HG03103 (cell line): ENCODE results near the gene SLC16A5.
A peak's percentile ranks its signal among the peaks of the same experiment; 100 is the strongest.
"Not testable (repeated sequence)": the region's sequence is repeated elsewhere in the genome, so short reads cannot be mapped to it uniquely, and the experiment has no call there.

Source experiments
- ATAC-seq: cut with Tn5 transposase; IDR thresholded peaks from one replicate; pipeline ENCODE4 v1.9.1; 2021; ENCODE audit warnings: low read depth; ENCODE audit not compliant: unreplicated experiment

SLC16A5 gene

GRCh38 chr17:75109046-75109406 lies 21.3 kb downstream of the SLC16A5 start:
- ATAC-seq: no peak

- ATAC-seq: peak; percentile 48
Measured at GRCh38 chr17:75109407-75110233, 21.9 kb downstream of the SLC16A5 start, which contains the start of gene ARMC7. TSS of gene ARMC7 (plus strand) at chr17:75109969. CDS start at chr17:75110289, 320 bp downstream.

DNA sequence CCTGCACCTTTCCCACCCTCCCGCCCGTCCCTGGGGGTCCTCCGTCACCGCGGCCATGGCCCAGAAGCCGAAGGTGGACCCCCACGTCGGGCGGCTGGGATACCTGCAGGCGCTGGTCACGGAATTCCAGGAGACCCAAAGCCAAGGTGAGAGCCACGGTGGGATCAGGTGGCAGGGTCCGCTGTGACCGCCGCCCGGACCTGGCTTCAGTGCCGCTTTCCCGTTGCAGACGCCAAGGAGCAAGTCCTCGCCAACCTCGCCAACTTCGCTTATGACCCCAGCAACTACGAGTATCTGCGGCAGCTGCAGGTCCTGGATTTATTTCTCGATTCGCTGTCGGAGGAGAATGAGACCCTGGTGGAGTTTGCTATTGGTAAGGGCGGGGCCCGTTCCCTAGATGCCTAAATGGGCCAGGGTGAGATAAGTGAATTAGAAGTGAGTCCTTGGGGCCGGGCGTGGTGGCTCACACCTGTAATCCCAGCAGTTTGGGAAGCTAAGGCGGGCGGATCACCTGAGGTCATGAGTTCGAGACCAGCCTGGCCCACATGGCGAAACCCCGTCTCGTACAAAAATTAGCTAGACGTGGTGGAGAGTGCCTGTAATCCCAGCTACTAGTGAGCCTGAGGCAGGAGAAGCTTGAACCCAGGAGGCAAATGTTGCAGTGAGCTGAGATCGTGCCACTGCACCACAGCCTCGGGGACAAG lies 22.6 kb downstream of the SLC16A5 start:
- ATAC-seq: no peak

- no peak for ATAC-seq
Measured at GRCh38 chr17:75111777-75112335, 24.1 kb downstream of the SLC16A5 start.

DNA sequence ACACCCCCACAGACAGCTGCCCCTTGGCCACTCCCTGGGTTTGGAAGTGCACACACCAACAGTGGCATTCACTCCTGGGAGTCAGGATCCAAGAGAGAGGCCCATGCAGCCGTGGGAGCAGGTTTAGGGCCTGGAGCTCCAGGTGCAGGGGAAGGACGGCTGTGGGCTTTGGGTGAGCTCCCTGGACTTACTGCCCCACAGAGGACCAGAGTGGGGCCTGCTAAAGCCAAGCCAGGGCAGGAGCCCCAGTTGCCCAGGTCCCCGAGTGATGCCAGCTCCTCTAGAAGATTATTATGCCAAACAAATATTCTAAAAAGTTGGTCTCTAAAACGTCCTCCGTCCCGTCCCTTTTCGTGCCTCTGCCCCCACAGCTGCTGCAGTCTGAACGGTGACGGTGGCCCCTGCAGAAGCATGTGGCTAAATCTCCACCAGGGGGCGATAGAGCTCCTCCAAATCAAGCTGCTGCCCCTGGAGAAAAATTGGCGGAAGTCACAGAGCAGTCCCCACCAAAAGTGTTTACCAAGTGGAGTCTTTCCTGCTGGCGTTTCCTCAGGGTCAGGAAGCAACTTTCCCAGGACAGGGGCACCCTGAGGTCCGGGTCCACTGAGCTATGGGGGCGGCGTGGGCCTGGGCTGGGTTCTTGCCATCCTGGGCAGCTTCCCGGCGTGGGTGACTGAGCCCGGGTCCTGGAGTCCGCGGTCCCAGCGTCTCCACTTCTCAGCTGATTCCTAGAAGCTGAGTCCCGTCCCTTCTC lies 26.2 kb downstream of the SLC16A5 start:
- ATAC-seq: no peak

DNA sequence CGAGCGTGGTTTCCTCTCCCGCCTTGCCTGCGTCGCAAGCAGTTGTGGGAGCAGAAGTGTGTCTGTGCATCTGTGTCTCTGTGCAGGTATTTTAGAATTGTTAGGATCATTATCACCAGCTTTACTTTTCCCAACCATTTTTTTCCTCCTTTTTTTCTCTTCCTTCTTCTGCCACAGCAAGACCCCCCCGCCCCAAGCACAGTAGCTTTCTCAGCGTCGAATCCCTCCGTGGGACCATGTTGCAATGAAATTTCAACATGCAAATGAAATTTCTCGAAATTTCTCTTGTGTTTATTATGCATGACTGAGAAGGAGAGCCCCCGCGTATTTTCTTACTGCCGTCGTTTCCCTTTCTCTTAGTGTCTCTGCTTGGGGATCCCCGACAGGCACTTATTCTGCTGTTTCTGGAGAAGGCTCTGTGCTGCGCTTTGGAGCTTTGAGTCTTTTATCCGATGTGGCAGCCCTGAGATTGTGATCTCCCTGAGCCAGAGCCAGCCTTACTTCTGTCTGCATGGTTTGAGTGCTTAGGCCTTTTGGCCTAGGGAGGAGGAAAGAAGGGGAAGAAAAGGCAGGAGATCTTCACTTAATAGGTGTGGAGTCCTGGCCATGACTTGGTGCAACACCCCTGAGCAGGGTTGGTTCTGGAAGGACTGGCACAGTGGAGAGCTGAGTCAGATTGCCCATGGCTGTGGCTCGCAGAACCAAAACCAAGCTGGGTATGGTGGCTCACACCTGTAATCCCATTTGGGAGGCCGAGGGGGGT lies 27.0 kb downstream of the SLC16A5 start:
- no peak for ATAC-seq

- no peak for ATAC-seq
Measured at GRCh38 chr17:75115555-75115954, 27.8 kb downstream of the SLC16A5 start.

DNA sequence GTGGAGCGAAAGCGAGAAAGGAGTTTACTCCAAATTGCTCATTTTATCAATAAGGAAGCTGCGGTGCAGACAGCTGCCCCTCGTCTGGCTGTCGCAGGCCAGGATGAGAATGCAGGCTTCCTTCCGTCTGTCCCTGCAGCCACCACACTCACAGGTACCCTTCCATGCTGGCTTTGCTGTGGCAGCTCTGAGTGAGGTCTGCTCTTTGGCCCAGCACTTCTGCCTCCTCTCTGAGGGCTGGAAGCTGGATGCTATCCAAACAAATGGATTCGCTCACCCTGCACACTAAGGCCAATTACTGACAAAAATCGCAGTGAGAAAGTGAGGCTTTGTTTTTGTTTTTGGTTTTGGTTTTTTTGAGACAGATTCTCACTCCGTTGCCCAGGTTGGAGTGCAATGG lies 29.0 kb downstream of the SLC16A5 start:
- no peak for ATAC-seq

DNA sequence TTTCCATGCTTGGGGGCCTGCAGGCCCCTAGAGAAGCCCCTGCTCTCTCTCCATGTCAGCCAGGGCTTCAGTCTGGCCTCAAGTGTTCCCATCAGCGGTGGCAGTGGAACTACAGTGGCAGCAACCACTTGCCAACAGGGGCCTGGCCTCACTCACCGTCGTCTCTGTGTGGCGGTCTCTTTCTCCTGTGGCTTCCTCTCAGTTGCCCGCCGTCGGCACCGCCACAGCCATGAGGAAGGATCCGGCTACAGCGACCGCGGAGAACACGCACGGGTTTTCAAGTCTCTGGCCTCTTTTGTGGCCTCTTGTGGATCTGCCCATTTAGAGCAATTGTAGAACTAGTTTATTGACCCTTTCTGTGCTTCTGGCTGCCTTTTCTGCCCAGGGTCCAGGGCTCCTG lies 30.6 kb downstream of the SLC16A5 start:
- ATAC-seq: no peak

DNA sequence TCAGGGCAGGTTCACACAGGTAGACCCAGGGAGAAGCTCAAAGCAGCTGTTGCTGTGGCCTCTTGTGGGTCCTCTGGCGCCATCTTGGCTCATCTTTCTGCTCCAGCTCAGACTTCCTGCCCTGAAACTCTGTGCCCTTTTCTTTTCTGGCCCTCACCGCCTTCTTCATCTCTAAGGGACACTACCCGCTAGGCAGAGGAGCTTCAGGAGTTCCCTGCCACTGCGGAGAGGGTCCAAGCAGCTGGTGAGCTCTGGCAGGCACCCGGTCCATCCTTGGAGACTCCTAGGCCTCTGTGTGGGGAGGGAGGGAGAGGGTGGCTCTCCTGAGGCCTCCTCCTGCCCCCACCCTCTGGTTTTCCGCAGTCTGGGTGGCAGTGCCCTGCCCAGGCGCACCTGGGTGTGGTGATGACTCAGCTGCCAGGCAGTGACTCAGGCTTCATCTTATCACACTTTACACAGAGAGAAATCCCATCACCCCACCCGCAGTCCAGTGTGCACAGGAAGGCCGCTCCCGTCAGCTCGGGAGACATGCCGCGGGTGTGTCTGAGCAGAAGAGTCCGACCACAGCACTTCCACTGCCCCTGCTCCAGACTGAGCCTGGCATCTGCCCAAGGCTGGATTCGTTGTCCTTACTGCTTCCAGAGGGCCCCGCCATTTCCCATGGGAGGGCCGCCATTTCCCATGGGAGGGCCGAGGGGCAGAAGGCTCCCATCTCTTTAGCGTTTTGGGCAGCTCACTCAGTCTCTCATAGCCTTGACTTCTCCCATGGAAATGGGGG lies 36.5 kb downstream of the SLC16A5 start:
- ATAC-seq: no peak

DNA sequence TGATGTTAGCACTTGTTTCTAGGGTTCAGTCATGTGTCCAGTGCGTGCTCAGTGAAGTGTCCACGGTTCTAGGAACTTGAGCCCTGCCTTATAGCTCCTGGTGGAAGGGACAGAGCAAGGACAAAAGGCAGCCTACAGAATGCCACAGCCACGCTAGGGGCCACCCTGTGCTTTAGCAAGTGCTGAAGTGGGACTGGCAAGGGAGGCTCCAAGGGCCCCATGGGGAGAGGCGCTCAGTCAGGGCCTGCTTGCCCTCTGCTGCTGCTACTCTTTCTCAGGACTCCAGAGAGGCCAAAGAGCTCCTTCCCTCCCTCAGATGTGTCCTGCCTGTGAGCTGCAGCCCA lies 37.0 kb downstream of the SLC16A5 start:
- ATAC-seq: no peak

- ATAC-seq: no peak
Measured at GRCh38 chr17:75125984-75126383, 38.2 kb downstream of the SLC16A5 start.

- ATAC-seq: no peak
Measured at GRCh38 chr17:75126954-75127353, 39.2 kb downstream of the SLC16A5 start.

DNA sequence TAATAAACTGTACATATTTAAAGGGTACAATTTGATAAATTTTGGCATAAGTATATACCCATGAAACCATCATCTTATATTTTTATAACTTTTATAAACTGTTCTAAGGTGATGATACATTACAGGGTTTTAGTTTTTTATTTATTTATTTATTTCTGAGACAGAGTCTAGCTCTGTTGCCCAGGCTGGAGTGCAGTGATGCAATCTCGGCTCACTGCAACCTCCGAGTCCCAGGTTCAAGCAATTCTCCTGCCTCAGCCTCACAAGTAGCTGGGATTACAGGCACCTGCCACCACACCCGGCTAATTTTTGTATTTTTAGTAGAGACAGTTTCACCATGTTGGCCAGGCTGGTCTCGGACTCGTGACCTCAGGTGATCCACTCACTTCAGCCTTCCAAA lies 40.2 kb downstream of the SLC16A5 start:
- ATAC-seq: not testable (repeated sequence)

DNA sequence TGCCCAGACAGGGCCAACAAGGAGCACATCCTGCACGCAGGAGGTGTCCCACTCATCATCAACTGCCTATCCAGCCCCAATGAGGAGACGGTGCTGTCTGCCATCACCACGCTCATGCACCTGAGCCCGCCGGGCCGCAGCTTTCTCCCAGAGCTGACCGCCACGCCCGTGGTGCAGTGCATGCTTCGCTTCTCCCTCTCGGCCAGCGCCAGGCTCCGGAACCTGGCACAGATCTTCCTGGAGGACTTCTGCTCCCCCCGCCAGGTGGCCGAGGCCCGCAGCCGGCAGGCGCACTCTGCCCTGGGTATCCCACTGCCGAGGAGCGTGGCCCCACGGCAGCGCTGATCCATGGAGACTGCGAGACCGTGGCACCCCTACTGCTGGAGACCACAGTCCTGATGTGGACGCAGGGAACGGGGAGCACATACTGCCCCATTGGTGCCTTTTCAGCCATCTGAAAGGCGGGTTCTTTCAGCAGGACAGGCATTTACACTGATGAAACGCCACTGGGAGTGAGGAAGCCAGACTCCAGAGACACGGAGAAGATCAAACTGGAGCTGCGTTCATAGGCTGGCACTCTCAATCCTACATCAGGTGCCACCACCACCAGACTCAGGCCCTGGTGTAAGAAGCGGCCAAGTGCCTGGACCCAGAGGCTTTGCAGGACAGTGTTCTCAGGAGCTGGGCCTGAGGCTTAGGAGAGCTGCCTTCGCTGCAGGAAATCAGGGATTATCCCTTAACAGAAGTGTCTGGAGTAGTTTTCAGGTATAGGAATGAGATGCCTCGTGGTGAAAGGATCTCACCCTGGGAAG lies 41.1 kb downstream of the SLC16A5 start:
- ATAC-seq: no peak

DNA sequence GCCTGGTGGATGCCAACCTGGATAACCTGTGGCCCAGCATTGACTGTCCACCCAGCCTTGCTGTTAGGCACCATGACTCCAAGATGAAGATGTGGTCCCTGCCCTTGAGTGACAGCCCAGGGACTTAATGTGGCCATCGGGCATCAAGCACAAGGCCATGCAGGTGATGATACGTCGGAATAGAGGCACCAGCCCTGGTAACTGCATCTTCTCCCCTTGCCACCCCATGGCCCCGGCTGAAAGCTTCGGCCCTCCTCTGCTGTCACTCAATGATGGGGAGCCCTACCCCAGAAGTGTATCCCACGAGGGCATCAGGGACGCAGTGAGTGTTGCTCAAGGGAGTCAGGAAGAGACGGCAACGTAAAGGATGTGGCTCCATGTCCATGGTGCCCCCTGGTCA lies 41.8 kb downstream of the SLC16A5 start:
- no peak for ATAC-seq

GRCh38 chr17:75130059-75130631 lies 42.4 kb downstream of the SLC16A5 start:
- ATAC-seq: no peak

GRCh38 chr17:75130632-75131277 lies 43.0 kb downstream of the SLC16A5 start:
- no peak for ATAC-seq
